Left renal cortex interstitium (tissue), 4 donors: Measurements from ENCODE around the gene INMT. TPM values are rescaled to one million over a fixed set of nuclear protein-coding genes. Genes with fewer than 3 reads are reported as not detected.

ENCODE experiments used
- DNase-seq, 4 donors: peaks; one replicate each; pipeline ENCODE4 v3.0.0-alpha.2; 2013; ENCODE audit warnings: low read depth in 4 of 4, low spot score in 2 of 4, missing footprints in 1 of 4
- polyA plus RNA-seq, 4 donors: library from polyadenylated mRNA; unstranded; fragments of 120-200 nt; gene quantifications; one replicate each; pipeline ENCODE4 v1.2.1, GENCODE V29; 2013; ENCODE audit not compliant: insufficient read length in 4 of 4

Gene INMT
- polyA plus RNA-seq, 4 donors = 1.3 to 2.5 (median 1.8) TPM

- no peak for DNase-seq
These were observed 24.6 kb upstream of the INMT start for GRCh38 chr7:30727061-30727945.

DNA sequence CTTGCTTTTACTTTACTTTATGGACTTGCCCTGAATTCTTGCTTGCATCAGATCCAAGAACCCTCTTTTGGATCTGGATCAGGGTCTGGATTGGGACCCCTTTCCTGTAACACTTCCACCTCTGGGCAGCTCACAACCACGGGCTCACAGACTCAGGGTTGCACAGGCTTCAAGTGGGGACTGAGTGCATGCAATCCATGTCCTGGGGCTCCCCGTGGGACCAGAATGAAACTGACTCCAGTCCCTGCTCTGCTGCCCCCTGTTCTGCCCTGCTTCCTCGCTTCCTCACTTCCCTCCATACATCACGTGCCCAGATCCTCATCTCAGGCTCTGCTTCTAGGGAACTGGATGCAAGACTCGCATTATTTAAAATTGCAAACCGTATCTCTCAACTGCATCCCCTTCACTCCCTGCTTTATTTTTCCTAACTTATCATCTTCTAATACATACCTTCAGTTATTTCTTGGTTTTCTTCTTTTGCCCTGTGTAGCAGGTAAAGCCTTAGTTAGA is 23.3 kb upstream of the INMT start:
- DNase-seq = no peak

GRCh38 chr7:30729642-30730041 is 22.3 kb upstream of the INMT start:
- no peak for DNase-seq

DNA sequence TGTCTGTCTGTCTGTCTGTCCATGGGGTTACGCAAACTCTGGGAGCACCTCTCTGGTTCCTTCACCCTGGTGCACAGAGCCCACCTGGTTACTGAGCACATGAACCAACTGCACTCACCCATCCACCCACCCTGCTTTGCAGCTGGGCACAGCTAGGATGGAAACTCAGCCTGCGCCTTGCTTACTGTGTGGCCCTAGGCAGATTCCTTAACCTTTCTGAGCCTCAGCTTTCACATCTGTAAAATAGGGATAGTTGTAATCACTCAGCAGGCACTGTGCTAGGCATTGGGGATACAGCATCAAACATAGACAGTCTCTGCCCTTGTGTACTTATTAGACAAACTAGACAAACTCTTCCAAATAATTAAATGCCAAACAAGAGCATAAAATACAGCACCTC is 21.8 kb upstream of the INMT start:
- no peak for DNase-seq

DNA sequence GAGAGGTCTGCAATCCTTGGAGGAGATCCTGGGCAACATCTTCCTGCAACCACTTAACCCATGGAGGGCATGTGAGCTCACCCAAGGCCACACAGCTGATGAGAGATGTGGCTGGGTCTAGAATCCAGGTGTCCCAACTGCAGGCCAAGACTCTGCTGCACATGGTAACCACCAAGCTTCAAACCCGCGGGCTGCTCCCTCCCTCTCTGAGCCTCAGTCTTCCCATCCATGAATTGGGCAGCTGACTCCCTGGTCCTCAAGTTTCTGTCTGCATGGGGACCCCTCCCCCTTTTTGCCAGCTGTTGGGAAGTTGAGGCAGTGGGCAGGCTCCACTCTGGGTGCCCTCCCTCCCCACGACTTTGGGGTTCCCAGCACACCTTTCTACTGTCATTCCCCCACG is 20.9 kb upstream of the INMT start:
- no peak for DNase-seq

- no peak for DNase-seq
These were observed 20.4 kb upstream of the INMT start for GRCh38 chr7:30731581-30731980.

DNA sequence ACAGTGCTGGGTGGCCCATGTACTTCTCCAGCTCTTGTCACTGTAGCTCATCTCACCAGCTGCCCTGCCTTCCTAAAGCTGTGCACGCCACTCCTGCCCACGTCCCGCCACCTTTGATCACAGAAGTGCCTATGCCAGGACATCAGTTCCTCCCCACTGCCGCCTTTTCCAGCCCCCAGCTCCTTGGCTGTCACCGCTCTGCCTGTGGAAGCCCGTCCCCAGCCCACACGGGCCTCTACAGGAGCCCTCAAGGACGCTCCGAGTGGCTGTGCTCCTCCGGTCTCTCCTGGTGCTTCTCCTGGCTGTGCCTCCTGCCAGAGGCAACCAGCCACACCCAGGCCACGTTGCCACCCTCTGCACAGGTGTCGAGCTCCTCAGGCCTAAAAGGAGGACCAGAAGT is 19.3 kb upstream of the INMT start:
- DNase-seq = no peak

DNA sequence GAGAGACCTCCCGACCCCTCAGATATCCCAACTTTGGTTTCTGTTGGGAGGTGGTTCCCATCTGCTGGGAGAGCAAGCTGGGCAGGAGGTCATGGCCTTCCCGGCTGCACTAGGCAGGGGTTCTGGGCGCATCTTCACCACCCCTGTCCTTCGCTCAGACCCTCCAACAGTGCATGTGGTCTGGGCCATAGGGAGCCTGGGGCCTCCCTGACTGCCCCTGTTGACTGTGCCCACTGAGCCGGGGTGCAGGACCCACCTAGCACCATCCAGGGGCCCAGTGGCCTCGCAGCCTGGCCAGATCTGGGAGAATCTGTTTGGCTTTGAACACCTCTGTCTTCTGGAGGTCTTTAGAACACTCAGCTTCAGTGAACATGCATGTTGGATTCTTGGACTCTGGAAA is 18.7 kb upstream of the INMT start:
- DNase-seq = no peak

GRCh38 chr7:30733691-30734090 is 18.2 kb upstream of the INMT start:
- DNase-seq = no peak

DNA sequence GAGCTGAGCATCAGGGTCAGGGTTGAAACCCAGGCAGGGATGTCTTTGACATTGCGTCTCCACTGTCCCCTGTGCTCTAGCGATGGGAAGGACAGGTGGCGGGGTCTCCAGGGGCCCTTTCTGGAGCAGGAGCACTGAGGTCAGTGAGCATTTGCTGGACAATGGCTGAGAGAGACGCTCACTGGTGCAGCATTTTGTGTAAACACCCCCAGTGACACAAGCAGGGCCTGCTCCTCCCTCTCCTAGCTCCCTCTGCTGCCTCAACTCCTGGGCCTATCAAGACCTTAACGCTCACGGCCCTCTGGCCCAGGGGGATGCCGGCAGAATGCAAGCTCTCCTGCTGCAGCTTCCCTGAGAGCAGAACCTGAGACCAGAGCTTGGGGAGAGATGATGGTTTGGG is 17.4 kb upstream of the INMT start:
- no peak for DNase-seq

DNA sequence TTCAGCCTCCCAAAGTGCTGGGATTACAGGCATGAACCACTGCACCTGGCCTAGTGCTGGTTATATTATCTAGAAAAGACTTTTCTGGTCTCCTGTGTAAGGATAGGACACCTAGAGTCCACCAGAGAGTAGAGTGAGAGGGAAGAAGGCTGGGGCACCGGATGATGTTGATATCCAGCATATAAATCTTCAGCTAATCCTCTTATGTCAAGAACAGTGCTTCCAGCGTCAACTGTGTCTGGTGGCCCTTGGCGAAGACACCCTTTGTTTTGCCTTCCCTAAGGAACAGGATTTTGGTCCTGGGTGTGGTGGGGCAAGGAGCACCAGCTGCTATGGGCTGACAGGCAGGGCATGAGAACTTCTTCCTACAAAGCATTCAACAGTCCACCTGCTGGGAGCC is 16.3 kb upstream of the INMT start:
- no peak for DNase-seq

DNA sequence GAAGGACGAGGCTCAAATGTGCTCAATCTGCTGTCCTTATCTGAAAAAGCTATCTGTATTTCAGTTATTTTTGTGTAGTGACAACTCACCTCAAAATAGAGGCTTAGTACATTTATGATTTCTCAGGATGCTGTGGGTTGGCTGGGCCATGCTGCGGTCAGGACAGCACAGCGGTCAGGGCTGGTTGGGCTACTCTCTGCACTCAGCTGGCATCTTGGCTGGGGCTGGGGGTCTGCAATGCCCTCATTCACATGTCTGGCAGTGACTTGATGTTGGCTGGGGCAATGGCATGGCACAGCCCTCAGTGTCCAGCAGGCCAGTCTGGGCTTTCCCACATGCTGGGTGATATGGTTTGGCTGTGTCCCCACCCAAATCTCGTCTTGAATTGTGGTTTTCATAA is 15.6 kb upstream of the INMT start:
- no peak for DNase-seq

DNA sequence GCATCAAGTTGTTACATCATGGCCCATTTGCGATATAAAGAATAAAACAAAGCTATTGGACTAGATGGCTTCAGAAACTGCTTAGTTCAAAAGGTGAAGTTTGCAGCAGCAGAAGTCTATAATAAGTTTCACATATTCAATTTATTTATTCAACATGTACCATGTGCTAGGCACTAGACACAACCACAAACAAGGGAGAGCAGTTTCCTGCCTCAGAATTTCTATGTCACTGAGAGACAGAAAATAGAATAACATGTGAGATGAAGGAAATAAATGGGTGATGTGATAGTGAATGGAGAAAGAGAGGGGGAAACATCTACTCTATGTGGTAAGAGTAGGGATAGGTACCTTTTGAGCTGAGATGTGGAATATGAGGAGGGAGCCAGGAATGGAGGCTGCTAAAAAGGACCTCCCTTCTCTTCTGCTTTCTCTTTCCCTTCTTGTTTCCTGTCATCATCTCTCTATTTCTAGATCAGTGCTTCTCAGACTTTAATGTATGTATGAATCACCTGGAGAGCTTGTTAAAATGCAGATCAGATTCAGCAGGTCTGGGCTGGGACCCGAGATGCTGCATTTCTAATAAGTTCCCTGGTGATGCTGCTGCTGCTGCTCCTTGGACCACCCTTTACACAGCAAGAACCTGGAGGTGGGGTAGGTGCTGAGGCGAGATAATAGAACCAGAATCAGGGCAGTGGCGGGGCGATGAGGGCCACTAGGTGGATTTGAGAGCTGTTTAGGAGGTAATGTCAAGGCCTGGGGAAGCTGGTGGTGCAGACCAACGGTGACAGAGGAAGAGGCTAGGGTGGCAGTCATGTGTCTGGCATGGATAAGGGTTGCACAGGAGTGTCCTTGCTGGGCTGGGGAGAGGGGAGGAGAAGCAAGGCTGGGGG is 13.7 kb upstream of the INMT start:
- DNase-seq = no peak

- DNase-seq = no peak
These were observed 12.2 kb upstream of the INMT start for GRCh38 chr7:30739691-30740090.

DNA sequence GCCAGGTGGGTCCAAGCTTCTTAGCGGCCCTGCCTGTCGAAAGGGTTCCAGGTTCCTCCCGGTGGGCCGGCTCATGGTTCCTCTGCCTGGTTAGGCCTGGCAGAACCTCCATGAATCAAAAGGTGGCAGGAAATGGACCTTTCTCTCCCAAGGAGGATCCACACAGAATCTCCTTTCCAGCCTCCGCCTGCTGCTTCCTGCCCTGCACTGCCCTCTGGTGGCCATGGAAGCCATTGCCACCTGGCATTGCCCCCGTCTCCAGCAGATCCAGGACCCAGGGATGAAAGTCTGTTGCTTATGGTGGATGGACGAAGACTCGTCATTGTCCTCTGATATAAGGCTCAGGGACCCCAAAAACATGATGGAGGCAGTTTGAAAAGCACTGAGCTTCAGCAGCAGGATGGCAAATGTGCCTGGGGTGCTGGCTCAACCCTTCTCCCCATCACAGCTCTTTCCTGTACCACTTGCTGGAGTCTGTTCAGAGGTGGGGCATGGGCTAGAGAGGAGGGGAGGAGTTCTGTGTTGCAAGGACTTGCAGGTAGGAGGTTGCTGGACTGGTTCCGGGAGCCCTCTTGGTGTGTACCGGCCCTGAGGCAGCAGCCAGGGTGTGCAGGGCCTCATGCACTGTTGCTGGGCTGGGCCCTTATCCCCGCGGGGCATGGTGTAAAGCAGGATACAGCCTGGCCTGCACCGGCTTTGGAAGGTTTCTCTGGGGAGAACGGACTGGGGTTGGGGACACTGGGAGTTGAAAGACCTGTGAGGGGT is 11.3 kb upstream of the INMT start:
- DNase-seq = no peak

DNA sequence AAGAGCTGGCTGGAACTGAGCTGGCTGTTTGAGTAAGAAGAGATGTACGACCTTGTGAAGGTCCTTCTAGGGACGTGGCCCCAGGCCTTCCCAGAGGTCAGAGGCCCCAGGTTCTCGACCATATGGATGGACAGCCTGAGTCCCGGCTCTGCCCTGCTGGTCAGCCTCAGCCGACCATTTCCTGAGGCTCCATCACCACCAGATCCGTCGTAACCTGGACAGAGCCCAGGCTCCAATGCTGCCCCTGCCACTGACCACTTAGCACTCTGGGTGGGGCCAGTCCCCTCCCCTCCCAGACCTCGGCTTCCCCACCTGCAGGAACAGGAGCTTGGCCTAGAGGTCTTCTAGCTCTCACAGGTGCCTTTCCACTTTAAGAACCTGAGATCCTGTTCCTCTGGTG is 10.6 kb upstream of the INMT start:
- DNase-seq = no peak

DNA sequence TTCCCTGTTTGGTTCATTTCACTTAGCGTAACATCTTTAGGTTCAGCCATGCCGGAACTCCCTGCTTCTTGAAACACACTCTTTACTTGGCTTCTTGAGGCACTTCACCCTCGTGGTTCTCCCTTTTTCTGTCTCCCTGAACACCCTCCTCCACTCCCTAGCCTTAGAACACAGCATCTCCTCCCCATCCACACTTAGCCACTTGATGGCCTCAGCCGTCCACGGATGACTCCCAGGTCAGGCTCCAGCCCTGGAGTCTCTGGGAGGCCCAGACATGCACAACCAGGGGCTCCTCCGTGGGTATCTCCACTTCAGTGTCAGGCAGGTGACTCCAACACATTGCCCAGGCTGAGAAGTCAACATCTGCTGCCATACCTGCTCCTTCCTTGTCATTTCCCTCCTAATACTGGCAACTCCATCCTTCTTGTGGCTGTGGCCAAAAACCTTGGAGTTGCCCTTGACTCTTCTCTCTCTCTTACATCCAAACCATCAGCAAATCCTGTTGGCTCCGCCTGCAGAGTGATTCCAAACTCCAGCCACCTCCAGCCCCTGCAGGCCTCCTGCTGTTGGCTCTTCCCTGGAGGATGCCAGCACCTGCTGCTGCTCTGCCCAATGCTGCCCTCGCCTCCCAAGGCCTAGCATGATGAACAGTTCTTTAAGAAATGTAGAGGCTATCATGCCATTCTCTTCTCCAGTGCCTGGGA is 8.4 kb upstream of the INMT start:
- DNase-seq = no peak

DNA sequence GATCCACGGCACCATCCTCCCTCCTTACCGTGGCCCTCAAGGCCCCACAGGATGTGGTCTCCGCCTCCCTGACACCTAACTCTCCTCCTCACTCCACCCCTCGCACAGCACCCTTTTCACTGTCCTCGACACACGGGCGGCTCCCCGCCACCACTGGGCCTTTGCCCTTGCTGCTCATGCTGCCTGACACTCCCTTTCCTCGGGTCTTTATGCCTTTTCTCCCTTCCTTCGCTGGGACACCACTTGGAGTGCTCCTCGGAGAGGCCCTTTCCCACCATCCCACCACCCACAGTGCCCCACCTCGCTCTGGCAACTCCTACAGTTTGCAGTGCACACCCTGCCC is 7.9 kb upstream of the INMT start:
- no peak for DNase-seq

DNA sequence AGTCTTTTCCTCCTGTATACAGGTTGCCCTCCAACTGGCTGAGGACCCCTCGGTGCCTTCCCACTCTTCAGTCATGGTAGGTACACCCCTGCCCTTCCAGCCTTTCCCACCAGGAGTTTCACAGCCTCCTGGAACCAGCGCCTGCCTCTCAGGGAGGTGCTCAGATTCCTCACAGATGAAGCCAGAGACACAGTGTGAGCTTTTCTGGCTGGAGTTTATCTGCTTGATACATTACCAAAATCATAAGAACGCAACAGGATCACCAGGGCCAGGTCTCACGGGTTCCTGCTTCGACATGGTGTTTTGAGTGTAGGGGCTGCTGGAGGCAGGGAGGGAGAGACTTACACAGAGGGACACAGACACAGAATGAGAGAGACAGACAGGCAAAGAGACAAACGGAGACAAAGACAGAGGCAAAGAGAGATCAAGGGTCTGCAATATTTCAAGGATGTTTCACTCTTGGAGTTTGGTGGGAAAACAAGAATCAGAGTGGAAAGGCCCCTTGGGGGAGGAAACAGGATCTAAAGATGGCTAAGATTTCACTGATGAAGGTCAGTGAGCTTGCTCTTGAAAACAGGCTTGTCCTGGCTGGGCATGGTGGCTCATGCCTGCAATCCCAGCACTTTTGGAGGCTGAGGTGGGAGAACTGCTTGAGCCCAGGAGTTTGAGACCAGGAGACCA is 6.5 kb upstream of the INMT start:
- no peak for DNase-seq

DNA sequence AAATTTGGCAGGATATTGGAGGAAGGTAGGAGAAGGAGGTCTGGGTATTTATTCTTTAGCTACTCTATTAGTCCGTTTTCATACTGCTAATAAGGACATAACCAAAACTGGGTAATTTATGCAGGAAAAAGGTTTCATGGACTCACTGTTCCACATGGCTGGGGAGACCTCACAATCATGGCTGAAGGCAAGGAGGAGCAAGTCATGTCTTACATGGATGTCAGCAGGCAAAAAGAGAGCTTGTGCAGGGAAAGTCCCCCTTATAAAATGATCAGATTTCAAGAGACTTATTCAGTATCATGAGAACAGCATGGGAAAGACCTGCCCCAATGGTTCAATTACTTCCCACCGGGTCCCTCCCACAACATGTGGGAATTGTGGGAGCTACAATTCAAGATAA is 1.9 kb upstream of the INMT start:
- DNase-seq = no peak
